ENCODE measurements around the gene ACE.

DNA sequence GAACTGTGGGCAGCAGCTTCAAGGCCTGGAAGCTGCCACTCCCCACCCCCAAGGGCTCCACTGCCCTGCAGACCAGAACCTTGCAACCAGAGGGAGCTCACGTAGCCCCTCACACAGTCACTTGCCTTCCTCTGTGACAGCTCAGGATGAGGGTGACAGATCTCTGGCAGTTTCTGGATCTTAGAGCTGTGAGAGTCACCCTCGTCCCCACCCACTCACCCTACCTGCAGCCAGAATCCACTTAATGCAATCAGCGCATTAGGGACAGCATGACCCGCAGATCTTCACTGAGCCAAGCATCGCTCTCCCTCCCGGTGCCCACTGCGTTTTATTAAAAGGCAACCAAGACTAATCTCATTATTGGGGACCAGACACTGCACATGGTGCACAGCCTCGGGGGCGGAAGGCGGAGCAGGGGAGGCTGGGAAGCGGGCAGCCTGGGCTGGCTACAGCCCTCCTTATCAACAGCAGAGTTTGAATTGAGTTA, 34.3 kb upstream of the ACE start:
- TF ChIP-seq, protein P1, sequence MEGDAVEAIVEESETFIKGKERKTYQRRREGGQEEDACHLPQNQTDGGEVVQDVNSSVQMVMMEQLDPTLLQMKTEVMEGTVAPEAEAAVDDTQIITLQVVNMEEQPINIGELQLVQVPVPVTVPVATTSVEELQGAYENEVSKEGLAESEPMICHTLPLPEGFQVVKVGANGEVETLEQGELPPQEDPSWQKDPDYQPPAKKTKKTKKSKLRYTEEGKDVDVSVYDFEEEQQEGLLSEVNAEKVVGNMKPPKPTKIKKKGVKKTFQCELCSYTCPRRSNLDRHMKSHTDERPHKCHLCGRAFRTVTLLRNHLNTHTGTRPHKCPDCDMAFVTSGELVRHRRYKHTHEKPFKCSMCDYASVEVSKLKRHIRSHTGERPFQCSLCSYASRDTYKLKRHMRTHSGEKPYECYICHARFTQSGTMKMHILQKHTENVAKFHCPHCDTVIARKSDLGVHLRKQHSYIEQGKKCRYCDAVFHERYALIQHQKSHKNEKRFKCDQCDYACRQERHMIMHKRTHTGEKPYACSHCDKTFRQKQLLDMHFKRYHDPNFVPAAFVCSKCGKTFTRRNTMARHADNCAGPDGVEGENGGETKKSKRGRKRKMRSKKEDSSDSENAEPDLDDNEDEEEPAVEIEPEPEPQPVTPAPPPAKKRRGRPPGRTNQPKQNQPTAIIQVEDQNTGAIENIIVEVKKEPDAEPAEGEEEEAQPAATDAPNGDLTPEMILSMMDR (optimal IDR thresholded peaks at IDR 0.05 in 1 of 3, IDR thresholded peaks at IDR 0.05 in 1 of 3, conservative IDR thresholded peaks at IDR 0.05 in 1 of 3; ENCODE audit: extremely low read depth in 1 of 3, insufficient read depth in 2 of 3, low read length in 3 of 3) = no peak
- no peak for TF ChIP-seq EZH2 (IDR thresholded peaks at IDR 0.05; ENCODE audit: low read length)
